ENCODE measurements around the gene CRAT. TPM values are rescaled to one million over a fixed set of nuclear protein-coding genes. Genes with fewer than 3 reads are reported as not detected.

The CRAT gene
- total and polyA plus RNA-seq, 8 donors: 30.3 to 131 (median 61.7) TPM

DNA sequence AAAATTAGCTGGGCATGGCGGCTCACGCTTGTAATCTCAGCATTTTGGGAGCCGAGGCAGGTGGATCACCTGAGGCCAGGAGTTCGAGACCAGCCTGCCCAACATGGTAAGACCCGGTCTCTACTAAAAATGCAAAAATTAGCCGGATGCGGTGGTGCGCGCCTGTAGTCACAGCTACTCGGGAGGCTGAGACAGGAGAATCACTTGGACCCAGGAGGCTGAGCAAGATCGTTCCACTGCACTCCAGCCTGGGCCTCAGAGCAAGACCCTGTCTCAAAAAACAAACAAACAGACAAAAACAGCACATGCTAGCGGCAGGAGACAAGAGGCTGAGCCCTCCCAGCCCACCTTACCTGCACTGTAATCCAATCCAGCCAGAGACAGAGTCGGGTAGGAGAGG, 30.8 kb downstream of the CRAT start:
- H3K4me1 ChIP-seq: peaks cover 0 to 18% (median 11%) of the 10 kb centered on the region in 3 donors
- 80 to 82% methylated on average over 13 of the region's 13 CpGs for WGBS, 2 donors
- no peak for FAIRE-seq

DNA sequence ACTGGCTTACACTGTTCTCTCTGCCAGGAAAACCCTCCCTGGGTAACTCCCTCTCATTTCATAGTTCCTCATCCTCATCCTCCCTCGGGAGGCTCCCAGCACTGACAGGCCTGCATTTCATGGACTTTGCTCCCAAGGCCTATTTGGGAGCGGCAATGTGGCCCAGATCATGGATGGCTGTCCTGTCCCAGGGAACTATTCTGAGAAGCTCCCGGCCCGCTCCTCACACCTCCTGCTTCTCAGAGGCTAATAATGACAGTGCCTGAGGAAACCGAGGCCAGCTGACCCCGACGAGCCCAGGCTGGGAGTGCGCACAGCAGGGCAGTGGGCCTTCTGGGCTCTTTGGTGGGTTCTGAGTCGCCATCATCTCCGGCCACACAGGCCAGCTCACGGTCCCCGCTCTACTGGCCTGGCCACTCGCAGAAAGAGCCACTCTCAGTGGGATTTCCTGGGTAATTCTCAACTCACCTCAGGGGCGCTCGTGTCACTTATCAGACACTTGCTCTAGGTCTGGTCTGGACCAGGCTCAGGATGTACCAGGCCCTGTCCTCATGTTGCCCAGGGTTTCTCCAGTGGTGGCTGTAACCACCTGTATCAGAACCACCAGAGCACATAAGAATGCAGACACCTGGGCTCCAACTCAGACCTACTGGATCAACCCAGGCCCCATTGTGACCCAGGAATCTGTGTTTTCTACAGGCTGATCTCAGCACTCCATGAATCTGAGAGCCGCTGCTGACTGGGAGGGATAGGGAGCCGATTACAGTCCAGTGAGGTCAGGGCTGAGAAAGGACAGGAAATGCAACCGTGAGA, 31.7 kb downstream of the CRAT start:
- intact Hi-C loops (cut with DNase I): no loop called here
- Histone ChIP-seq H3K27me3 (no peaks in the 10 kb centered on the region), H3K4me3 (no peak overlapping the region), H3K4me1 (peaks cover 0 to 14% (median 11%) of the 10 kb centered on the region in 3 donors), H3K27ac (no peak overlapping the region), H3K9me3 (no peaks in the 10 kb centered on the region), H3K36me3 (no peaks in the 10 kb centered on the region)
- WGBS, 2 donors: 80 to 82% methylated on average over 18 of the region's 18 CpGs
- ATAC-seq (no peak), FAIRE-seq (no peak), DNase-seq (peak in 1 of 6 donors; percentile 14)
- TF ChIP-seq, protein P1, sequence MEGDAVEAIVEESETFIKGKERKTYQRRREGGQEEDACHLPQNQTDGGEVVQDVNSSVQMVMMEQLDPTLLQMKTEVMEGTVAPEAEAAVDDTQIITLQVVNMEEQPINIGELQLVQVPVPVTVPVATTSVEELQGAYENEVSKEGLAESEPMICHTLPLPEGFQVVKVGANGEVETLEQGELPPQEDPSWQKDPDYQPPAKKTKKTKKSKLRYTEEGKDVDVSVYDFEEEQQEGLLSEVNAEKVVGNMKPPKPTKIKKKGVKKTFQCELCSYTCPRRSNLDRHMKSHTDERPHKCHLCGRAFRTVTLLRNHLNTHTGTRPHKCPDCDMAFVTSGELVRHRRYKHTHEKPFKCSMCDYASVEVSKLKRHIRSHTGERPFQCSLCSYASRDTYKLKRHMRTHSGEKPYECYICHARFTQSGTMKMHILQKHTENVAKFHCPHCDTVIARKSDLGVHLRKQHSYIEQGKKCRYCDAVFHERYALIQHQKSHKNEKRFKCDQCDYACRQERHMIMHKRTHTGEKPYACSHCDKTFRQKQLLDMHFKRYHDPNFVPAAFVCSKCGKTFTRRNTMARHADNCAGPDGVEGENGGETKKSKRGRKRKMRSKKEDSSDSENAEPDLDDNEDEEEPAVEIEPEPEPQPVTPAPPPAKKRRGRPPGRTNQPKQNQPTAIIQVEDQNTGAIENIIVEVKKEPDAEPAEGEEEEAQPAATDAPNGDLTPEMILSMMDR (IDR thresholded peaks at IDR 0.05): no peak

More for the DNA sequence above, 30.8 kb downstream of the CRAT start:
- H3K27ac ChIP-seq: no peak overlapping the region
- DNase-seq: peak in 1 of 6 donors; percentile 12
- no peak for ATAC-seq
- H3K9me3 ChIP-seq: no peaks in the 10 kb centered on the region
- no peaks in the 10 kb centered on the region for H3K36me3 ChIP-seq
- H3K4me3 ChIP-seq: peak overlapping the region in 2 of 4 donors; percentile 78
- TF ChIP-seq, protein P1 (IDR thresholded peaks at IDR 0.05): no peak
- intact Hi-C loops (cut with DNase I): no loop called here
- no peaks in the 10 kb centered on the region for H3K27me3 ChIP-seq

DNA sequence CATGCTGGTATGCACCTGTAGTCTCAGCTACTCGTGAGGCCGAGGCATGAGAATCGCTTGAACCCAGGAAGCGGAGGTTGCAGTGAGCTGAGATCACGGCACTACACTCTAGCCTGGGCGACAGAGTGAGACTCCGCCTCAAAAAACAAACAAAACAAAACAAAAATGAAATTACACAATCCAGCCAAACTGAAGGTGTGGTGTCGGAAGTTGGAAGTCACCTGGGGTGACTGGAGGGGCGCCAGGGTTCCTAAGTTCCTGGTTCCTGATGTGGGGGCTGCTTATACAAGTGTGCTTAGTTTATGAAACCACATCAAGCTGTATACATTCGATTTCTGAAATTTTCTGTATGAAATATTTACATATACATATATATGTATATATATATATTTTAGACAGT, 33.4 kb downstream of the CRAT start:
- no peak for ATAC-seq
- TF ChIP-seq, protein P1 (IDR thresholded peaks at IDR 0.05): no peak
- Histone ChIP-seq H3K4me3 (no peak overlapping the region), H3K9me3 (no peaks in the 10 kb centered on the region), H3K27ac (no peak overlapping the region), H3K36me3 (no peaks in the 10 kb centered on the region), H3K27me3 (no peaks in the 10 kb centered on the region), H3K4me1 (peaks cover 0 to 8% (median 7%) of the 10 kb centered on the region in 3 donors)
- intact Hi-C loops (cut with DNase I): no loop called here
- whole genome bisulfite sequencing, 2 donors: 76 to 79% methylated on average over 10 of the region's 10 CpGs
- no peak for DNase-seq
- FAIRE-seq: no peak

DNA sequence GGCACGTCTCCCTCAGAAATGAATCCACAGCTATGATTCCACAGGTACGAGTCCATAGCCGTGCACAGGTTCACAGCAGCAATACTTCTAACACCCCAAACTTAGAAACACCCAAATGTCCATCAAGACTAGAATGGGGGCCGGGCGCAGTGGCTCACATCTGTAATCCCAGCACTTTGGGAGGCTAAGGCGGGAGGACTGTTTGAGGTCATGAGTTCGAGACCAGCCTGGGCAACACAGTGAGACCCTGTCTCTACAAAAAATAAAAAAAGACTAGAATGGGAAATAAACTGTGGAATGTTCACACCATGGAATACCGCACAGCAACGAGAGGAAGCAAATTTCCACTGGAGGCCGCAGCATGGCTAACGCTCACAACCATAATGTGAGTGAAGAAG, 34.0 kb downstream of the CRAT start:
- no peaks in the 10 kb centered on the region for H3K9me3 ChIP-seq
- no peaks in the 10 kb centered on the region for H3K36me3 ChIP-seq
- no peaks in the 10 kb centered on the region for H3K27me3 ChIP-seq
- peaks cover 0 to 2% (median 2%) of the 10 kb centered on the region in 3 donors for H3K4me1 ChIP-seq
- TF ChIP-seq, protein P1 (IDR thresholded peaks at IDR 0.05): no peak
- no peak overlapping the region for H3K27ac ChIP-seq
- intact Hi-C loops (cut with DNase I): no loop called here
- no peak overlapping the region for H3K4me3 ChIP-seq
- FAIRE-seq: no peak
- DNase-seq: no peak
- WGBS, 2 donors: 92 to 96% methylated on average over 11 of the region's 11 CpGs
- no peak for ATAC-seq

Measured in pancreas (tissue), 10 donors.